ENCODE results near the gene CHMP6.

CHMP6 gene

DNA sequence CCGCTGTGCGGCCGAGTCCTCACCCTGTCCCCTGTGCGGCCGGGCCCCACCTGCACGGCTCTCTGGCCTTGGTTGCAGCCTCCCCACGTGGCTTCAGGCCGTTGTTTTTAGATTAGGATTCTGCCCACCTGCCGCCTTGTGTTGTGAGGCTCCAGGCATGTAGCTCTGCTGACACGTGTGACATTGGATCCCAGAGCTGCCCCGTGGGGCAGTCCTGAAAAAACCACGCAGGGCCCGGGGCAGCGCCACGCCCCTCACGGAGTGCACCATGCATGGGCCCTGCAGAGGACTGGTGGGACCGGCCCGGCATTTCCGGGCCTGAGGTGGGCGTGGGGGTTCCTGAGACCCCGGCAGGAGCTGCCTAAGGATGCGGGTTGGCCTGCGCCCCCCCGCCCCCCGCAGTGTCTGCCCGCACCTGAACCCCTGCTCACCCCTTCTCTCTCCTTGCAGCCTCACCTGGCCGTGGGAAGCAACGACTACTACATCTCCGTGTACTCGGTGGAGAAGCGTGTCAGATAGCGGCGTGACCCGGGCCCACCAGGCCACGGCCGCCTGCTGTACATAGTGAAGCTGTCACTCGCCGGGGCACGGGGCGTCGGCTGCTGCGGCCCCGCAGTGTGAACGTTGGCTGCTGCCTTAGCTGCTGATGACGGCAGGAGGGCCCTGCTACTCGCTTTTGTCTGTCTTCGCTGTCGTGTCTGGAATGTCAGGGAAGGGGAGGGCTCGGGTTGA, 27.7 kb upstream of the CHMP6 start:
- no peak overlapping the region for H3K27ac ChIP-seq
- TF ChIP-seq, protein P1, sequence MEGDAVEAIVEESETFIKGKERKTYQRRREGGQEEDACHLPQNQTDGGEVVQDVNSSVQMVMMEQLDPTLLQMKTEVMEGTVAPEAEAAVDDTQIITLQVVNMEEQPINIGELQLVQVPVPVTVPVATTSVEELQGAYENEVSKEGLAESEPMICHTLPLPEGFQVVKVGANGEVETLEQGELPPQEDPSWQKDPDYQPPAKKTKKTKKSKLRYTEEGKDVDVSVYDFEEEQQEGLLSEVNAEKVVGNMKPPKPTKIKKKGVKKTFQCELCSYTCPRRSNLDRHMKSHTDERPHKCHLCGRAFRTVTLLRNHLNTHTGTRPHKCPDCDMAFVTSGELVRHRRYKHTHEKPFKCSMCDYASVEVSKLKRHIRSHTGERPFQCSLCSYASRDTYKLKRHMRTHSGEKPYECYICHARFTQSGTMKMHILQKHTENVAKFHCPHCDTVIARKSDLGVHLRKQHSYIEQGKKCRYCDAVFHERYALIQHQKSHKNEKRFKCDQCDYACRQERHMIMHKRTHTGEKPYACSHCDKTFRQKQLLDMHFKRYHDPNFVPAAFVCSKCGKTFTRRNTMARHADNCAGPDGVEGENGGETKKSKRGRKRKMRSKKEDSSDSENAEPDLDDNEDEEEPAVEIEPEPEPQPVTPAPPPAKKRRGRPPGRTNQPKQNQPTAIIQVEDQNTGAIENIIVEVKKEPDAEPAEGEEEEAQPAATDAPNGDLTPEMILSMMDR (IDR thresholded peaks at IDR 0.05): no peak

DNA sequence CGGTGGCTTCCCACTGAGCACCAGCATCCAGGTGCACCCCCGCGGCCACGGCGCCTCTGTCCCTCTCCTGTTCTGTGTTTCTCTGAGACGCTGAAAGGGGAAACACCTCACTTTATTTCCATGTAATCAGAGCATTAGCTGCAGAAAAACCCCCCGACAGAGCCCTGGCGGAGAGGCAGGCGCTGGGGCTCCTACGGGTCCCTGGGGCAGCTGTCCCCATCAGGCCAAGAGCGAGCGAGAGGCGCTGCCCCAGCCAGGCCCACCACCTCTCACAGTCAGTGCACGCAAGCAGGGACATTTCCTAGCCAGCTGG, 27.1 kb upstream of the CHMP6 start:
- no peak for TF ChIP-seq ZFX (IDR thresholded peaks at IDR 0.05; ENCODE audit: borderline replicate concordance)
- H3K27ac ChIP-seq: no peak overlapping the region

DNA sequence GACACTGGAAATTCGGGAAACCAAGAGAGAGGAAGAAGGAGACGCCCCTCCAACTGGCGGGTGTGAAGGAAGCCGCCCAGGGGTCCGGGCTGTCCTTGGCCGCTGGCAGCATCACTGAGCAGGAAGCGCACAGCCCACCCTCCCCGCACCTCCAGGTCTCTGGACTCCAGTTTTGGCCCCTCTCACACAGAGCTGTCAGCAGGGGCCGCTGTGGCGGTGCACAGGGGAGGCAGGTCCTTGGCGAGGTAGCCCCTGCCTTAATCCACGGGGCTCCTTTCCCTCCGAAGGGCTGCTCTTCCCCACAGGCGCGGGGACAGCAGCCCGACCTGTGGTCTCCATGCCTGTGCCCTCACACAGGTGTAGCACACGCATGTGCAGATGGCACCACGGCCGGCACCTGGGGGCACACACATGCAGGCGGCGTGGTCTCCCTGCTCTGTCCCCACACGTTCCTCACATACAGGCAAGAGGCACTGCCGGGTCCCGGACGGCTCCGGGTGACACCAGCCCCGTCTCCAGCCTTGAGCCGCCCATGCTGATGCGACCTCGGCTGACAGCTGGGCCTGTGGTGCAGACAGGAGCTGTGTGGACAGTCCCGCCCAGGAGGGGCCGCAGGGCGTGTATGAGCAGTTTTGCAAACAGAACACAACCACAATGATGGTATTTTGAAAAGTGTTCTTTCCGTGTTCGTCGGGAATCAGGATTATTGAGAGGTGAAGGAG, 26.6 kb upstream of the CHMP6 start:
- no peak overlapping the region for H3K27ac ChIP-seq
- TF ChIP-seq, protein P1 (IDR thresholded peaks at IDR 0.05): no peak
- TF ChIP-seq ZFX (IDR thresholded peaks at IDR 0.05; ENCODE audit: borderline replicate concordance): no peak

DNA sequence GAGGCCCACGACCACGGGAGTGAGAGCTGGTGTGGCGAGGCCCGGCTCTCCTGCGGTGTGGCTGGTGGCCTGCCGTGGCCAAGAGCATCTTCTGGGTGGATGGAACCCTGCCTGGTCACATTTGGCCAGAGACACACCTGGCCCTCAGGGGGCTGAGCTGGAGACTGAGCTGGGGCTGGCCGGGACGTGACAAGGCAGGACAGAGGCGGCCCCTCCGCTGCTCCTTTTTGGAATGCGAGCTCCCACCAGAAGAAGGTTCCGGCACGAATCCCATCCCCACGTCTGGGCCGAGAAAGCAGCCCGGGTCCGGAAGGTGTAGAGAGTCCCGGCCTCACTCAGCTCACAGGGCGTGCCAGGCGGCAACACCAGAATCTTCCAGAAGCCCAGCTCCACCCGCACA, 26.0 kb upstream of the CHMP6 start:
- TF ChIP-seq, protein P1 (IDR thresholded peaks at IDR 0.05): no peak
- no peak for TF ChIP-seq ZFX (IDR thresholded peaks at IDR 0.05; ENCODE audit: borderline replicate concordance)
- no peak overlapping the region for H3K27ac ChIP-seq

DNA sequence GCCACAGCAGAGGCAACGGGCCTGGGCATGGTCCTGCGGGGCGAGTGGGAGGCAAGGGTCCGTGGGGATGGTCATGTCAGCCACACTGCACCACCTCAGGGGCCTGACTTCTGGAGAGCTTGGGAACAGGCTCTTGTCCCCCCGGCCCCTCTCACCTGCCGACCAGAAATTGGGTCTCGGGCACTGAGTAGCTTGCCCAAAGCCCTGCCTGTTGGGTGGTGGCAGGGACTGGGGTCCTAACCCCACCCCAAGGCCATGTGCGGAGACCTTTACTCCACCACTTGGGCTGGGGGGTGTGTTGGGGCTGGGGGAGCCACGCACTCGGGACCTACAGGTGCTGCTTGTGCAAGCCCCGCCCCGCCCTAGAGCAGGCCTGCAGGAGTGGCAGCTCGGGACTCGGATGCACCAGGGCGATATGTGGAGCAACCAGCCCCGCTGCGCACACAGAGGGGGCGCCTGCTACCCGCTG, 24.2 kb upstream of the CHMP6 start:
- no peak overlapping the region for H3K27ac ChIP-seq
- TF ChIP-seq, protein P1 (IDR thresholded peaks at IDR 0.05): no peak
- no peak for TF ChIP-seq ZFX (IDR thresholded peaks at IDR 0.05; ENCODE audit: borderline replicate concordance)

DNA sequence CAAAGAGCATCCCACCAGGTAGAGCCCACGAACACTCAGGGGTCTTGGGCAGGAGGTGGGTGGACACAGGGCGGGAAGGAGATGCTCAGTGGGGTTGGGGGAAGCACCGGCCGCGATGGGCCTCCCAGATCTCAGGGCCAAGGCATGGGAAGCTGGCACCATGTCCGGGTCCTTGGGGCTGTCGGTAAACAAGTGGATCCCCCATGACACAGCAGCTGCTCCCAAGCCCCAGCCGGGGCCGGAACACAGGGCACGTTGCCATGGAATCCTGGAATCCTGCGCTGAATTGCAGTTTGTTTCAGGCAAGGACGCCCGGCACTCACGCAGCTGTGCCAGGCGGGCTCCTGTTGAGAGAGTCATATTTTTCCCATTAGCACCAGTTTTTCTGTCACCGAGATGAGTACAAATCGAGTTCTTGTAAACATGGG, 23.0 kb upstream of the CHMP6 start:
- no peak overlapping the region for H3K27ac ChIP-seq
- TF ChIP-seq ZFX (IDR thresholded peaks at IDR 0.05; ENCODE audit: borderline replicate concordance): no peak
- TF ChIP-seq, protein P1 (IDR thresholded peaks at IDR 0.05): no peak

DNA sequence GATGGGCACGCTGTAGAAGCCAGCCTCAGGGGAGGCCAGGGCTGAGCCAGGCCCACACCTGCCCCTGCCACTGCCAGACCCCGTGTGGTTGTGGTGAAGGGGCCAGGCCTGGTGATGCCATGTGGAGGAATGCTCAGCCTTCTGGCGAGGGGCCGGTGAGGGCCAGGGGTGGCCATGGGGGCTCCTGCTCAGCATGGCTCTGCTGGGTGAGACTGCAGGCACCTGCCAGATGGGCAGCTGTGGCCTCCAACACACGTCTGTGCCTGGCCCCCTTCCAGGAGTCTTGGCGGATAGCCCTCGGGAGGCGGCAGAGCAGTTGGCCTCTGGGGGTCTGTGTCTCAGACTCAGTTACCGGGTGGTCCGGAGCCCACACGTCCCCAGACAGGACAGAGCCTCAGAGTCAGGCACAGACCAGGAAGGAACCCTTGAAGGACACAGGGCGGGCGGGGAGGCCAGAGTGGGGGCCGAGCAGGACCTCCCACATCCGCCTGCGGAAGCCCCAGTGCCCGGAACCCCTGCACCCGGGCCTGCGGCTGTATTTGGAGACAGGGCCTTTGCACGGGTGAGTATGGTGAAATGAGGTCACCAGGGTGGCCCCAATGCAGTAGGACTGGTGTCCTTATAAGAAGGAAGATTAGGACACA, 22.5 kb upstream of the CHMP6 start:
- TF ChIP-seq, protein P1 (IDR thresholded peaks at IDR 0.05): no peak
- TF ChIP-seq ZFX (IDR thresholded peaks at IDR 0.05; ENCODE audit: borderline replicate concordance): no peak
- H3K27ac ChIP-seq: no peak overlapping the region

All from 22Rv1 (cell line).